GM21528 (cell line): ENCODE measurements around the gene UVRAG.
"Not testable (repeated sequence)": the region's sequence is repeated elsewhere in the genome, so short reads cannot be mapped to it uniquely, and the experiment has no call there.

Experiments used
- ATAC-seq: cut with Tn5 transposase; IDR thresholded peaks from one replicate; pipeline ENCODE4 v1.9.1; 2021; ENCODE audit warnings: mild to moderate bottlenecking, moderate library complexity; ENCODE audit not compliant: unreplicated experiment, low FRiP score

UVRAG gene

DNA sequence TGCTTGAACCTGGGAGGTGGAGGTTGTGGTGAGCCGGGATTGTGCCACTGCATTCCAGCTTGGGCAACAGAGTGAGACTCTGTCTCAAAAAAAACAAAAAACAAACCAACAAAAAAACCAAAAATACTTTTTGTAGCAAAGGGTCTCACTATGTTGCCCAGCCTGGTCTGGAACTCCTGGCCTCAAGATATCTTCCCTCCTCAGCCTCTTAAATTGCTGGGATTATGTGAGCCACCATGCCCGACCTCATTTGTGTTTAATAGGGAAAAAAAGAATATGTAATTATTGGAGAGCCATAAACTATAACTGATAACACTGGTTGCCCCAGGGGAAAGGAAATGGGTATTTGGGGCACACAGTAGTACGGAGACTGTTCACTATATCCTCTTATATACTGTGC is 19.7 kb downstream of the UVRAG start:
- ATAC-seq, result no peak

- no peak for ATAC-seq
These were observed 21.4 kb downstream of the UVRAG start for GRCh38 chr11:75836417-75836816.

DNA sequence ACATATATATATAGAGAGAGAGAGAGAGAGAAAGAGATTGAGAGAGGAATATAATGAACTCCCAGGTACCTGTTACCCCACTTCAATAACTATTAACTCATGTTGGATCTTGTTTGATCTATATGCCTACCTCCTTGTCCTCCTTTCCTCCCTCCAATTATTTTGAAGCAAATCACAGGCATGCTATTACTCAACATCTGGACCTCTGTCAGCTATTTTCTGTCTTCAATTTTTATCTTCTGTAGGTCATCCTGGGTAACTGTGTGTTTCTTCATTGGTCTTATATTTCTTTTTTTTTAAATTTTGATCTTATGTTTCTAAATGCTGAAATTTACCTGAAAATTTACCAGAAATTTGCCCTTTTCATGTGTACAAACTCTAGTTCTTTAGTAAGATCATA is 24.8 kb downstream of the UVRAG start:
- ATAC-seq, result no peak

DNA sequence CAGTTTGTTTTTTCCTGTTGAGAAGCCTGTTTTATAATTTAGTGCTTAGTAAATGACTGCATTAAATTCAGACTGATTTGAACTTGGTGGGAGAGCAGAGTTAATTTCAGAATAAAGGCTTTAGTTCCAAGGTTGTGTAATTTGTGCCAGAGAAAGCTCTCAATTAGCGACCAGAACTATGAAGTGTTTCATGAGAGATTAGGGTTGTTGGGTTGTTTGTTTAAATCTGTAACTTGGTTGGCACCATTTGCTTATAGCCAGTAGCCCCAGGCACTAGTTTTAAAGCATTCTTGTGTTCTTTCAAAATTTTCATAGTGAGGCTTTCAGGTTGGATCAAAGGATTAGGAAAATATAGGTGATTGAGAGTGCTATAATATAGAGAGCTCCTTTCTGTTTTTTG is 25.5 kb downstream of the UVRAG start:
- ATAC-seq, result no peak

DNA sequence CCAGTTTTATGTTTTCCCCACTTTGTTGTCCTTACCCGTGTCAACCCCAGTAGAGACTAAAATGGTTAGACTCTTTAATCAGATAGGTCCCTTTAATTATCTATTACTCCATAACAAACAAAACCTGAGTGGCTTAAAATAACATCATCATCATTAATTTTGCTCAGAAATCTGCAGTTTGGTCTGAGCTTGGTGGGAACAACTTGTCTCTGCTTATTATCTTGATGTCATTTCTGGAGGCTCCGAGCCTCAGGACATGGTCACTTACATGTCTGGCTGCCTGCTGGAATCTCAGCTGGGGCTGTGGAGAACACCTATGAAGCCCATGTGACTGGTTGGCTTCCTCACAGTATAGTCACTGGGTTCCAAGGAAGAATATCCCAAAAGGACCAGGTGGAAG is 26.7 kb downstream of the UVRAG start:
- no peak for ATAC-seq

DNA sequence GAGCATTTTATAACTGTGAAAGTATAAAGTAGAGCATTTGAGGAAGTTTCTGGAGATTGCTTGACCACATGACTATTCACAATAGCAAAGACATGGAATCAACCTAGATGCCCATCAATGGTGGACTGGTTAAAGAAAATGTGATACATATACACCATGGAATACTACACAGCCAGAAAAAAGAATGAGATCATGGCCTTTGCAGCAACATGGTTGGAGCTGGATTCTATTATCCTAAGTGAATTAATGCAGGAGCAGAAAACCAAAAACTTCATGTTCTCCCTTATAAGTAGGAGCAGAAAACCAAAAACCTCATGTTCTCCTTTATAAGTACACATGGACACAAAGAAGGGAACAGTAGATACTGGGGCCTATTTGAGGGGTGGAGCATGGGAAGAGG is 30.3 kb downstream of the UVRAG start:
- no peak for ATAC-seq

- no peak for ATAC-seq
These were observed 34.9 kb downstream of the UVRAG start for GRCh38 chr11:75849894-75850293.

DNA sequence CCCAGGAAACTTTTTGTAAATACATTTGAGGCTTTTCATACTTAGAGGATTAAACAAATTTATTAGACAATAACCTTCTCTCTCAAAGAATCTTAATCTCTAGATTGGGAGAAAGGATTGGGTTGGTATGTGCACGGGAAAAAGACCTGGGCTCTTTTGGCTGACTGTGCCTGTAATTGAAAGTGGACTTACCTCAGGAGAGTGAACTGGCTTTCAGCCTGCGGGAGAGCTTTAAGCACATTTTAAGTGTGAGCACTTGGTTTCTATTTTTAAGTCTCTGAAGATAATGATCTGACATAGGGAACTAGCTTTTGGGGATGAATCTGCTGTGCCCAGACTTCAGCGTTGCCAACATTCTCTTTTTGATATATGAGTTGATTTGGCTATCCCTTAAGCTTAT is 35.8 kb downstream of the UVRAG start:
- no peak for ATAC-seq

DNA sequence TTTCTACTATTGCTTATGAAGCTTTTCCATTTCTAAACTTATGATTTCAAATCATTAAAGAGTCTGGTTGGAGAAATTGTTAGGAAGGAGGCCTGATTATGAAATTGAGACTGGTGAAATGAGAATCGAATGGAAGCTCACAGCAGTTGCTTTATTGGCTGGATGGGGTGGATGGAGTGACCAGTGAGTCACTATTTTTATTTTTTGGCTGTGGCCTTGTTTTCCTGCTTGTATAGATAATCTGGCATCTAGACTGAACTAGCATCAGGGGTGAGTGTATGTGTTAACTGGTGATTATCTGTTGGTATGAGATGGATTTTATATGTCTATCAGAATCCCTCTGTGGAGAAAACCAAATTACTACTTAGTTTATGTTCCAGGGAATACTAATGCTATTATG is 36.2 kb downstream of the UVRAG start:
- ATAC-seq, result no peak

- no peak for ATAC-seq
These were observed 37.5 kb downstream of the UVRAG start for GRCh38 chr11:75852406-75853017.

- ATAC-seq, result not testable (repeated sequence)
These were observed 38.6 kb downstream of the UVRAG start for GRCh38 chr11:75853563-75853962.

DNA sequence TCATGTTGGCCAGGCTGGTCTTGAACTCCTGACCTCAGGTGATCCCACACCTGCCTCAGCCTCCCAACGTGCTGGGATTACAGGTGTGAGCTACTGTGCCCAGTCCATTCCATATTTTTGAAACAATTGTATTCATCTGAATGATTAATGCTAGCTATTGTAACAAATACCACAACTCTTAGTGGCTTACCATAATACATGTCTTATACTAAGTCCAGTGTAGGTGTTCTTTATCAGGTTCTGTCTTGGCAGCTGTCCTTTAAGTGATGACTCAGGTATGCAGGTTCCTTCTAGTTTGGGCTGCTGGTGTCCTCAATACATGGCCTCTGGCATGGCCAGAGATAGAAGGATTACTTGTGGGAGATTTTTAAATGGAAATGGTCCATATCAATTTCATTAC is 39.0 kb downstream of the UVRAG start:
- ATAC-seq, result no peak

DNA sequence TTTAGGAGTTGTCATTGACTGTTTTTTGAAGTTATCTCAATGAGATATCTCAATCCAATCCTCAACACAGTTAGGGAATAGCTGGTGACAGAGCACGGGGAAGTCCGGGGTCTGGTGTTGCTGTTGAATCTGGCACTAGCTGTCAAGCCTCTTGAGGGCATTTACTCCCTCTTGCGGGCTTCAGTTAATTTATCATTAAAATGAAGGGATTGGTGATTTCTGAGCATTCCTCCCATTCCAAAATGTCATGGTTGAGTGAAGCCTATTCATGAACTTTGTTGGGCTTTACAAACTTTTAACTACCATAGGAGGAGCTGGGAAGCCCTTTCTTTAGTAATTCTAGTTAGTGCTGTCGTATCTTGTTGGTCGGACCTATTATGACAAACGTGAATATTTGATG is 40.2 kb downstream of the UVRAG start:
- no peak for ATAC-seq

GRCh38 chr11:75856912-75857311 is 41.9 kb downstream of the UVRAG start:
- ATAC-seq, result no peak

DNA sequence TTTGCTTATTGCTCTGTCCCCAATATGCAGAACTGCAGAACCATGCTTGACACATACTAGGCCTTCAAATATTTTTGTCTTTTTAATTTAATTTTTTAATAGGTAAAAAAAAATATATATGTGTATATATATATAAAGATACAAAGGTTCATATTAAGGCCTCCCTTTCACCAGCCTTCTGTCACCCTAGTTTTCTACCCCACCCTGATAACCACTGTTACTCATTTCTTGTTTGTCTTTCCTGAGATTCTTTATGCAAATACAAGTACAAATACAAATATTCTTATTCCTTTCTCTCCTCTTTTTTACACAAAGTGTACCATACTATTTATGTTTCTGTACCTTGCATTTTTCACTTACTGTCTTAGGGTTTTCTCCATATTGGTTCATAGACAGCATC is 43.0 kb downstream of the UVRAG start:
- ATAC-seq, result no peak

DNA sequence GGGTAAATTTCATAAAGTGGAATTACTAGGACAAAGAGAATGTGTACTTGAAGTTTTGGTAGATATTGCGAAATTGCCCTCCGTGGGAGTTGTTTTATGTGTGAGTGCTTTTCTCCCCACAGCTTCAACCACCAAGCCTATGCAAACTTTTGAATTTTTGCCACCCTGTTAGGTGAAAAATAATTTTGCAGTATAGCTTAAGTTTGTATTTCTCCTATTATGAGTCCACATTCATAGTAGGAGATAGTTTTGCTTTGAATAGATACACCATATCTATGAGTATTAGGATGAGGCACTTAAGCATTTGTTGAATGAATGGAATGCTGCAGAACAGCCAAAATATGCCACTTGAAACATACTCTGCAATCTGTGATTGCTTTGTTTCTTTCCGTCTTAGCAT is 43.6 kb downstream of the UVRAG start:
- ATAC-seq, result no peak

- ATAC-seq, result no peak
These were observed 44.6 kb downstream of the UVRAG start for GRCh38 chr11:75859614-75860013.

DNA sequence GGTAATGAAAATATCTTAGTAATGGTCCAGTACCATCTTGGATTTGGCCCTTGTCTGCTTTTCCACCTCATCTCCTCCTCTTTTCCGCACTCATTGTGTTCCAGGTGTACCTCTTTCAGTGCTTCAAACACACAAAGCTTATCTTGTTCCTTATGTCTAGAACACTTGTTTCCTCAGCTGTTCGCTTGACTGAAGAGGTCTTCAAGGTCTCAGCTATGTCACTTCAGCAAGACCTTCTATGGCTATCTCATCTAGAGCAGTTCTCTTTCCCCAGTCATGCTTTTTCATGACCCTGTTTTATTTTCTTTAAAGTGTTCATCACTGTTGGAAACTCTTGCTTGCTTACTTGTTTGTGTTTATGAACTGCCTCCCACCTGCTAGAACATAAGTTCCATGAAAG is 47.4 kb downstream of the UVRAG start:
- no peak for ATAC-seq

DNA sequence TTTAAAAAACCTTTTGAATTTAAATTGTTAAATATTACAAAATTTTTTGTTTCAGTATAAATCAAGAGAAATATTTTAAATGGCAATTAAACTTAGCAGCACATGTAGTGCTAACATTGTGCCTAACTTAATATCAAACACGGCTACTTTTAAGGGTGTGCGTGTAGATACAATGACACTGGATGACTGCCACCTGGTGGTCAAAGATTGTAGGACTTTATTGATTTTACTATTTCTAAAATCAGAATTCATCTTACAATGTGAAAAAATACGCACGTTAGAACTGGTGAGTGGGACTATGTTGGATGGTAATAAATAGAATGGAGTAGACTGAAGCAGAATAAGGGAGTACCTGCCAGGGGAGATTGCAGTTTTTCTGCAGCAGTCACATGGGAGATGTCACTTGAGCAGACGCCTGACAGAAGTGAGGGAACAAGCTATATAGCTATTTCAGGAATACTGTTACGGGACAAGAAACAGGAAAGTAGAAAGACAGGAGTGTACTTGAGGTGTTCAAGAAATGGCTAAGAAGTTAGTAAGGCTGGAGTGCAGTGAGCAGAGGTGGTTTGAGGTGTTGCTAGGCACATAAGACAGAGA is 52.9 kb downstream of the UVRAG start:
- no peak for ATAC-seq

DNA sequence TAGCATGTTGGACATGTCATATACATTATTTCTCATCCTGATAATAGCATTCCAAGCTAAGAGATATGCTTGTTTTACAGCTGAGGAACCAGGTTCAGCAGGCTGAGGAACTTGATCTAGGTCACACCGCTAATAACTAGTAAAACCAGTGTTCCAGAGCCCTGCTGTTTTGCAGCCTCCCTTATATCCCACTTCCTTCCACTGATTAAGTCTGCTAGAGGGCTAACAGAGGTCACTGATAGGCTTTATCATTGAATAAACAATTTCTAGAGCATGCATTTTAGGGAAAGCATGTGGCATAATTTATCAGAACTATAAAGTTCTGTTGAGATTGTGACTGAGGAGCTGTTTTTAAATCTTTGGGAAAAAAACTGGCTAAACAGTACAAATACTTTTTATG is 54.0 kb downstream of the UVRAG start:
- no peak for ATAC-seq

DNA sequence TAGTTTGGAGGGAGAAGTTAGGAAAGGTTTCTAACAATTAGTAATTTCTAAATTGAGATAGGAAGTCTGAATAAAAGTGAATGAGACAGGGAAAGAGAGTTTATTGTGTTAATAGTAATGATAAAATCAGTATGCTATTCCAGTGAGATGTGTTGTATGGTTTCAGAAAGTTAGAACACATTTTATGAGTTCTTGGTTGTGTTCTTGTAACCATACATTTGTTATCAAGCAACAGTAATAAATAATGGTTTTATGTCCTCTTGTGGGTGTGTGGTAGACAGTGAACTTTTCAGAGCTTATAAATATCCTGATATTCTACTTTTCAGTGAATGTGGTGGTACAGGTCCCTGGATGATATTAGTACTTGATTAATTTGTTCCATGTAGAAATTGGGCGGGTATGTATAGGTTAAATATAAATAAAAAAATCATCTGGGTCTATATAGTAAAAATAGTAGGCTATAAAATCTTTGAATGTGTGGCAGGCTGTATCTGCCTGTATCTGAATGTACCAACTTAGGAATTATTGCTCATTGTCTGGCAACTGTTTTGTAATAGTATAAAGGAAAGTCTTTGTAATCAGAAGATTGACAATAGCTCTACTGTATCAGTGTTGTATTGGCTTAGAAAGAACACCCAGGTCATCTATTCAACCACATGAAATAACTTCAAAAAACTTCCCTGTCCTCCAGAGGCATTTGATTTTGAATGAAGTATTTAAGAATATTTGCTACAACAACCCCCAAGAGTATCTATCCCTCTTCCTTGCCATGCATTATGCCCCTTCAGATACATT is 54.8 kb downstream of the UVRAG start:
- ATAC-seq, result no peak

- no peak for ATAC-seq
These were observed 57.9 kb downstream of the UVRAG start for GRCh38 chr11:75872887-75873416.
